Body of pancreas (tissue), 4 donors: ENCODE measurements around the gene SLC22A23. TPM values are rescaled to one million over a fixed set of nuclear protein-coding genes. Genes with fewer than 3 reads are reported as not detected.
A peak's percentile ranks its signal among the peaks of the same experiment; 100 is the strongest.

ENCODE experiments used
- ATAC-seq: fragments of 150-250 bp; one replicate; pipeline ENCODE4 v1.9.1; 2016
- DNase-seq, 4 donors: peaks; one replicate each; pipeline ENCODE4 v3.0.0-alpha.2; 2019
- H3K27ac ChIP-seq, 4 donors: fragments of 200-600 bp; sonication (generic); 1 replicate in 3 of 4; 2 replicates in 1 of 4; pipeline versions ENCODE4 v1.5.1 to v1.6.1; 2016 to 2019; ENCODE audit warnings: mild to moderate bottlenecking in 1 of 4, mixed read lengths in 1 of 4, moderate library complexity in 1 of 4
- H3K27me3 ChIP-seq, 2 donors: fragments of 200-600 bp; sonication (generic); one replicate each; pipeline ENCODE4 v1.6.0; 2016; ENCODE audit warnings: mild to moderate bottlenecking in 1 of 2
- H3K36me3 ChIP-seq, 2 donors: fragments of 200-600 bp; sonication (generic); replicated peaks in 1 of 2; 2 replicates each; pipeline ENCODE4 v1.5.1; 2016; ENCODE audit warnings: low read depth in 2 of 2; ENCODE audit not compliant: insufficient read depth in 1 of 2
- H3K4me1 ChIP-seq: fragments of 200-600 bp; sonication (generic); one replicate; pipeline ENCODE4 v1.6.0; 2016
- H3K4me3 ChIP-seq, 2 donors: fragments of 200-600 bp; sonication (generic); 1 replicate in 1 of 2; 2 replicates in 1 of 2; pipeline ENCODE4 v1.5.1; 2016 to 2019
- H3K9me3 ChIP-seq, 3 donors: fragments of 200-600 bp; sonication (generic); 1 replicate in 2 of 3; 2 replicates in 1 of 3; pipeline ENCODE4 v1.5.1; 2016
- CTCF ChIP-seq, 7 experiments: fragments of 450-650 bp in 4 of 7; fragments of 200-600 bp in 3 of 7; sonication (generic) in 3 of 7; IDR thresholded peaks; one replicate each; pipeline ENCODE4 v1.5.1; 2016 to 2019; ENCODE audit warnings: antibody characterized with exemption in 7 of 7
- POLR2A ChIP-seq, 3 donors: fragments of 450-650 bp; IDR thresholded peaks; one replicate each; pipeline ENCODE4 v1.6.1; 2016; ENCODE audit warnings: antibody characterized with exemption in 3 of 3, mild to moderate bottlenecking in 2 of 3
- WGBS, 2 donors: methylation state at CpG; one replicate each; pipeline ENCODE4 v1.1.5; 2017; 5-methylcytosine and 5-hydroxymethylcytosine counted together
- intact Hi-C: fragments of 100-400 bp; cut with DNase I; formaldehyde crosslinking; loops from one replicate; pipeline ENCODE4 v1.15.1; 2023
- total RNA-seq, 2 donors: library from RNA; depleted of rRNA; stranded (reverse); fragments of >200 nt; gene quantifications; one replicate each; pipeline ENCODE4 v1.1.0, GENCODE V29; 2016

The SLC22A23 gene
- total RNA-seq, 2 donors from 2014 or later = 20.4 to 32.2 TPM

GRCh38 chr6:3282476-3283236, 174.2 kb downstream of the SLC22A23 start:
- no peak for ATAC-seq
- 89 to 91% methylated on average over 20 of the region's 20 CpGs for WGBS, 2 donors
- Histone ChIP-seq H3K36me3 (peaks cover 0 to 4% of the 10 kb centered on the region in 2 donors), H3K27me3 (no peaks in the 10 kb centered on the region), H3K9me3 (no peaks in the 10 kb centered on the region), H3K4me3 (no peak overlapping the region), H3K27ac (peak overlapping the region in 1 of 4 donors; percentile 3), H3K4me1 (no peaks in the 10 kb centered on the region)
- intact Hi-C loops = loop anchor here (5.0 to 10.0 kb wide), 3 partner anchors 172 to 450 kb away; partner anchors contain the start of gene SLC22A23
- TF ChIP-seq POLR2A (IDR thresholded peaks at IDR 0.05) (no peak), CTCF (IDR thresholded peaks at IDR 0.05) (no peak)
- peak in 1 of 4 donors; percentile 6 for DNase-seq

GRCh38 chr6:3281631-3282475, 175.0 kb downstream of the SLC22A23 start:
- WGBS, 2 donors = 61 to 73% methylated on average over 13 of the region's 13 CpGs
- DNase-seq = peak in 2 of 4 donors; percentile 12 to 14
- intact Hi-C loops = loop anchor here (5.0 to 10.0 kb wide), 3 partner anchors 173 to 450 kb away; partner anchors contain the start of gene SLC22A23
- no peaks in the 10 kb centered on the region for H3K9me3 ChIP-seq
- peak overlapping the region in 2 of 4 donors; percentile 3 to 38 for H3K27ac ChIP-seq
- no peak for TF ChIP-seq POLR2A (IDR thresholded peaks at IDR 0.05)
- TF ChIP-seq CTCF (IDR thresholded peaks at IDR 0.05) = no peak
- no peak for ATAC-seq
- no peaks in the 10 kb centered on the region for H3K4me1 ChIP-seq
- H3K36me3 ChIP-seq = peaks cover 0 to 4% of the 10 kb centered on the region in 2 donors
- H3K27me3 ChIP-seq = no peaks in the 10 kb centered on the region
- H3K4me3 ChIP-seq = no peak overlapping the region

- Histone ChIP-seq H3K4me1 (no peaks in the 10 kb centered on the region), H3K27ac (no peak overlapping the region)
- TF ChIP-seq CTCF (IDR thresholded peaks at IDR 0.05) (no peak), POLR2A (IDR thresholded peaks at IDR 0.05) (no peak)
Measured at GRCh38 chr6:3280866-3281465, 175.9 kb downstream of the SLC22A23 start.

GRCh38 chr6:3280091-3280490, 176.8 kb downstream of the SLC22A23 start:
- Histone ChIP-seq H3K4me1 (no peaks in the 10 kb centered on the region), H3K4me3 (no peak overlapping the region), H3K27ac (no peak overlapping the region), H3K36me3 (peaks cover 0 to 4% of the 10 kb centered on the region in 2 donors), H3K27me3 (no peaks in the 10 kb centered on the region), H3K9me3 (no peaks in the 10 kb centered on the region)
- 75 to 77% methylated on average over 14 of the region's 14 CpGs for WGBS, 2 donors
- ATAC-seq = no peak
- DNase-seq = peak in 1 of 4 donors; percentile 12
- no peak for TF ChIP-seq POLR2A (IDR thresholded peaks at IDR 0.05)
- TF ChIP-seq CTCF (IDR thresholded peaks at IDR 0.05) = no peak
- intact Hi-C loops = loop anchor here (5.0 to 10.0 kb wide), 3 partner anchors 175 to 452 kb away; partner anchors contain the start of gene SLC22A23

More at GRCh38 chr6:3280866-3281465, 175.9 kb downstream of the SLC22A23 start:
- H3K27me3 ChIP-seq = no peaks in the 10 kb centered on the region
- H3K4me3 ChIP-seq = no peak overlapping the region
- intact Hi-C loops = loop anchor here (5.0 to 10.0 kb wide), 3 partner anchors 174 to 451 kb away; partner anchors contain the start of gene SLC22A23
- peaks cover 0 to 4% of the 10 kb centered on the region in 2 donors for H3K36me3 ChIP-seq
- WGBS, 2 donors = 80 to 82% methylated on average over 14 of the region's 14 CpGs
- no peaks in the 10 kb centered on the region for H3K9me3 ChIP-seq
- peak in 2 of 4 donors; percentile 11 to 12 for DNase-seq
- no peak for ATAC-seq
